HCT116 (cell line): ENCODE measurements around the gene PTPN1.

Experiments used
- CTCF ChIP-seq, 3 experiments: fragments of 200-600 bp in 1 of 3; sonication (generic) in 1 of 3; IDR thresholded peaks in 2 of 3; conservative IDR thresholded peaks in 1 of 3; 2 replicates each; pipeline ENCODE4 v1.5.1; 2012 to 2017; ENCODE audit warnings: low read depth in 2 of 3, low read length in 2 of 3, antibody characterized with exemption in 1 of 3, borderline replicate concordance in 1 of 3, control low read depth in 1 of 3, mild to moderate bottlenecking in 1 of 3, mixed read lengths in 1 of 3, mixed run types in 1 of 3, moderate library complexity in 1 of 3; ENCODE audit not compliant: insufficient read depth in 1 of 3
- POLR2A ChIP-seq: IDR thresholded peaks from 2 replicates; pipeline ENCODE4 v1.7.0; 2011; ENCODE audit warnings: borderline replicate concordance; ENCODE audit not compliant: insufficient read depth, insufficient read length; ENCODE audit errors: extremely low read depth
- RAD21 ChIP-seq: IDR thresholded peaks from 2 replicates; pipeline ENCODE4 v1.6.1; 2012; ENCODE audit warnings: low read depth, mild to moderate bottlenecking
- SP1 ChIP-seq: IDR thresholded peaks from 2 replicates; pipeline ENCODE4 v1.6.1; 2012; ENCODE audit warnings: low read depth
- TCF7L2 ChIP-seq: IDR thresholded peaks from 2 replicates; pipeline ENCODE4 v1.7.0; 2011; ENCODE audit warnings: borderline replicate concordance, inconsistent platforms; ENCODE audit not compliant: insufficient read depth, insufficient read length; ENCODE audit errors: extremely low read depth

- TF ChIP-seq RAD21 (no peak), CTCF (IDR thresholded peaks at IDR 0.05 in 2 of 3, conservative IDR thresholded peaks at IDR 0.05 in 1 of 3; ENCODE audit: borderline replicate concordance in 1 of 3, insufficient read depth in 1 of 3, low read depth in 2 of 3, low read length in 2 of 3) (no peak), SP1 (no peak), POLR2A (no peak), TCF7L2 (no peak)
These were observed 49.0 kb downstream of the PTPN1 start for GRCh38 chr20:50559149-50559548.
